ENCODE results near the gene RHBDD3. TPM values are rescaled to one million over a fixed set of nuclear protein-coding genes. Genes with fewer than 3 reads are reported as not detected.

RHBDD3 gene
- total and polyA plus RNA-seq, 2 of the 8 experiments (the other 6 are each of a cell fraction or from before 2014, with no cell fraction given), result 72.1 to 117 TPM

DNA sequence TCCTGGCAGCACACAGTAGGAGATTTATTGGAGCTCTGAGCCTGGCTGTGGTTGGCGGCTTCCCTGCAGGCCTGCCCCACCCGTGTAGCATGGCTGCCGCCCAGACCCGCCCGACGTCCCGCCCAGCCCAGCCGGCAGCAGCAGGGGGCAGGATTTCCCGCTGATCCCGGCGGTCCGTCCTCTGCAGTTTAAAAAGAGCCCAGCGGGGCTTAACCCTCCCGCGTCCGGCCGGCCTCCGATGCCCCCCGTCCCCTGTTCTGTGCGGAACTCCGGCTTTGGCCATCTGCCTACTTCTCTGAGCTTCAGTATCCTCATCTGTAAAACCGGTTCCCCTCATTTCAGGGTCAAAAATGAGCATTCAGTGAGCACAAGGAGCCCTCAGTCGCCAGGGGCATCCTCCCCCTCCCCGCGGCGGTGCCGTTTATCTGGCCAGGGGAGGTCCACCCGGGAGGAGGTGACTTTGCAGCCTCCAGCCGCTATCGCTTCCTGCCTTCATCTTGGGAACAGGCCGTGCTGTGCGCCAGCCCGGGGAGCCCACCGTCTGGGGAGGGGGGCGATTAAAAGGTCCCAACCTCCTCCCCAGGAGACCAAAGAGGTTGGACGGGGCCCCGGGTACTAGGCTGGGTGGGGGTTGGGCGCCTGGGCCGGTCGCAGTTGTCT, 38.5 kb upstream of the RHBDD3 start, which contains the start of gene GAS2L1 (continued):
- 0 out of 4 replicates have a peak, but pooled peaks of 1 of the 2 experiments have one; percentile 14 for TF ChIP-seq SIN3A (conservative IDR thresholded peaks at IDR 0.05 in 1 of 2, IDR thresholded peaks at IDR 0.05 in 1 of 2; ENCODE audit: low read depth in 1 of 2, low read length in 2 of 2)
- TF ChIP-seq KDM5A (IDR thresholded peaks at IDR 0.05; ENCODE audit: low read length), result no peak
- no peak for TF ChIP-seq FOSL1 (IDR thresholded peaks at IDR 0.05; ENCODE audit: insufficient read depth, low read depth, low read length)
- no peak; the same call in 1 of the 2 replicates for TF ChIP-seq RBBP5 (IDR thresholded peaks at IDR 0.05; ENCODE audit: borderline replicate concordance, low read depth, low read length)
- no peak for TF ChIP-seq NANOG (IDR thresholded peaks at IDR 0.05; ENCODE audit: insufficient read depth, low read depth, low read length, poor library complexity, severe bottlenecking)
- no peak for TF ChIP-seq TAF1 (IDR thresholded peaks at IDR 0.05; ENCODE audit: low read depth, low read length)
- TF ChIP-seq, protein P1, sequence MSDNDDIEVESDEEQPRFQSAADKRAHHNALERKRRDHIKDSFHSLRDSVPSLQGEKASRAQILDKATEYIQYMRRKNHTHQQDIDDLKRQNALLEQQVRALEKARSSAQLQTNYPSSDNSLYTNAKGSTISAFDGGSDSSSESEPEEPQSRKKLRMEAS (IDR thresholded peaks at IDR 0.05), result no peak
- no peak for TF ChIP-seq BRCA1 (IDR thresholded peaks at IDR 0.05; ENCODE audit: low read depth, low read length)
- TF ChIP-seq SIX5 (IDR thresholded peaks at IDR 0.05; ENCODE audit: low read depth, low read length), result no peak
- TF ChIP-seq HDAC6 (IDR thresholded peaks at IDR 0.05; ENCODE audit: low read depth, low read length), result no peak
- no peak for TF ChIP-seq RXRA (IDR thresholded peaks at IDR 0.05; ENCODE audit: insufficient read depth, low read depth, low read length)
- TF ChIP-seq, protein P2, sequence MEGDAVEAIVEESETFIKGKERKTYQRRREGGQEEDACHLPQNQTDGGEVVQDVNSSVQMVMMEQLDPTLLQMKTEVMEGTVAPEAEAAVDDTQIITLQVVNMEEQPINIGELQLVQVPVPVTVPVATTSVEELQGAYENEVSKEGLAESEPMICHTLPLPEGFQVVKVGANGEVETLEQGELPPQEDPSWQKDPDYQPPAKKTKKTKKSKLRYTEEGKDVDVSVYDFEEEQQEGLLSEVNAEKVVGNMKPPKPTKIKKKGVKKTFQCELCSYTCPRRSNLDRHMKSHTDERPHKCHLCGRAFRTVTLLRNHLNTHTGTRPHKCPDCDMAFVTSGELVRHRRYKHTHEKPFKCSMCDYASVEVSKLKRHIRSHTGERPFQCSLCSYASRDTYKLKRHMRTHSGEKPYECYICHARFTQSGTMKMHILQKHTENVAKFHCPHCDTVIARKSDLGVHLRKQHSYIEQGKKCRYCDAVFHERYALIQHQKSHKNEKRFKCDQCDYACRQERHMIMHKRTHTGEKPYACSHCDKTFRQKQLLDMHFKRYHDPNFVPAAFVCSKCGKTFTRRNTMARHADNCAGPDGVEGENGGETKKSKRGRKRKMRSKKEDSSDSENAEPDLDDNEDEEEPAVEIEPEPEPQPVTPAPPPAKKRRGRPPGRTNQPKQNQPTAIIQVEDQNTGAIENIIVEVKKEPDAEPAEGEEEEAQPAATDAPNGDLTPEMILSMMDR (IDR thresholded peaks at IDR 0.05; ENCODE audit: control extremely low read depth in 1 of 3, insufficient read depth in 1 of 3, low read depth in 1 of 3, low read length in 3 of 3), result peak in 1 of 3 experiments; percentile 3; a peak in 1 of 4 replicates
- no peak for TF ChIP-seq SIRT6 (IDR thresholded peaks at IDR 0.05; ENCODE audit: low read length)
- TF ChIP-seq, protein P3, sequence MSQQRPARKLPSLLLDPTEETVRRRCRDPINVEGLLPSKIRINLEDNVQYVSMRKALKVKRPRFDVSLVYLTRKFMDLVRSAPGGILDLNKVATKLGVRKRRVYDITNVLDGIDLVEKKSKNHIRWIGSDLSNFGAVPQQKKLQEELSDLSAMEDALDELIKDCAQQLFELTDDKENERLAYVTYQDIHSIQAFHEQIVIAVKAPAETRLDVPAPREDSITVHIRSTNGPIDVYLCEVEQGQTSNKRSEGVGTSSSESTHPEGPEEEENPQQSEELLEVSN (IDR thresholded peaks at IDR 0.05), result no peak
